Colonic mucosa (tissue), 4 donors: ENCODE results near the gene TP53TG3B. TPM values are rescaled to one million over a fixed set of nuclear protein-coding genes. Genes with fewer than 3 reads are reported as not detected.
"Not testable (repeated sequence)": the region's sequence is repeated elsewhere in the genome, so short reads cannot be mapped to it uniquely, and the experiment has no call there.

Source experiments
- DNase-seq: peaks from one replicate; pipeline ENCODE4 v3.0.0-alpha.2; 2020
- H3K27ac ChIP-seq: fragments of 200-600 bp; one replicate; pipeline ENCODE4 v1.8.0; 2021
- H3K27me3 ChIP-seq: fragments of 200-600 bp; one replicate; pipeline ENCODE4 v1.8.0; 2021
- H3K36me3 ChIP-seq: fragments of 200-600 bp; one replicate; pipeline ENCODE4 v1.8.0; 2021
- H3K4me1 ChIP-seq: fragments of 200-600 bp; one replicate; pipeline ENCODE4 v1.8.0; 2021; ENCODE audit warnings: mild to moderate bottlenecking
- H3K4me3 ChIP-seq: fragments of 200-600 bp; one replicate; pipeline ENCODE4 v1.8.0; 2021
- H3K9ac ChIP-seq, 2 donors: one replicate each; pipeline ENCODE4 v1.7.0; 2013; ENCODE audit warnings: control low read depth in 2 of 2, low read depth in 2 of 2, low read length in 2 of 2
- H3K9me3 ChIP-seq: fragments of 200-600 bp; one replicate; pipeline ENCODE4 v1.8.0; 2021
- intact Hi-C: fragments of 100-400 bp; cut with DNase I; formaldehyde crosslinking; loops from one replicate; pipeline ENCODE4 v1.14.1; 2022
- total RNA-seq, 2 donors: library from RNA; stranded (reverse); fragmentation: NEBNext Ultra II Directional in 1 of 2; extraction: Animal tissue kit (Norgen Biotek cat#: 25700) in 1 of 2; gene quantifications; one replicate each; pipeline ENCODE4 v1.2.1, GENCODE V29; 2021
- donor health status: healthy.
- donor health status: DM: no; HTN: no; CAD: no.
- donor health status: DM: no; HTN: no; CAD: no.

TP53TG3B gene
- total RNA-seq: not detected

- H3K36me3 ChIP-seq, H3K9ac ChIP-seq, H3K4me1 ChIP-seq, H3K27ac ChIP-seq, H3K27me3 ChIP-seq, H3K9me3 ChIP-seq, DNase-seq, intact Hi-C loops, H3K4me3 ChIP-seq: not testable (repeated sequence)
Observed at GRCh38 chr16:33360541-33360940, at the start of gene TP53TG3B. TP53TG3B (plus strand) TSS chr16:33360841; CDS start chr16:33360909, 68 bp downstream.

- H3K4me1 ChIP-seq, intact Hi-C loops, H3K27me3 ChIP-seq, H3K9ac ChIP-seq, H3K9me3 ChIP-seq, H3K4me3 ChIP-seq, H3K36me3 ChIP-seq, H3K27ac ChIP-seq, DNase-seq: not testable (repeated sequence)
Observed at GRCh38 chr16:33336226-33337012, 24.2 kb upstream of the TP53TG3B start.

DNA sequence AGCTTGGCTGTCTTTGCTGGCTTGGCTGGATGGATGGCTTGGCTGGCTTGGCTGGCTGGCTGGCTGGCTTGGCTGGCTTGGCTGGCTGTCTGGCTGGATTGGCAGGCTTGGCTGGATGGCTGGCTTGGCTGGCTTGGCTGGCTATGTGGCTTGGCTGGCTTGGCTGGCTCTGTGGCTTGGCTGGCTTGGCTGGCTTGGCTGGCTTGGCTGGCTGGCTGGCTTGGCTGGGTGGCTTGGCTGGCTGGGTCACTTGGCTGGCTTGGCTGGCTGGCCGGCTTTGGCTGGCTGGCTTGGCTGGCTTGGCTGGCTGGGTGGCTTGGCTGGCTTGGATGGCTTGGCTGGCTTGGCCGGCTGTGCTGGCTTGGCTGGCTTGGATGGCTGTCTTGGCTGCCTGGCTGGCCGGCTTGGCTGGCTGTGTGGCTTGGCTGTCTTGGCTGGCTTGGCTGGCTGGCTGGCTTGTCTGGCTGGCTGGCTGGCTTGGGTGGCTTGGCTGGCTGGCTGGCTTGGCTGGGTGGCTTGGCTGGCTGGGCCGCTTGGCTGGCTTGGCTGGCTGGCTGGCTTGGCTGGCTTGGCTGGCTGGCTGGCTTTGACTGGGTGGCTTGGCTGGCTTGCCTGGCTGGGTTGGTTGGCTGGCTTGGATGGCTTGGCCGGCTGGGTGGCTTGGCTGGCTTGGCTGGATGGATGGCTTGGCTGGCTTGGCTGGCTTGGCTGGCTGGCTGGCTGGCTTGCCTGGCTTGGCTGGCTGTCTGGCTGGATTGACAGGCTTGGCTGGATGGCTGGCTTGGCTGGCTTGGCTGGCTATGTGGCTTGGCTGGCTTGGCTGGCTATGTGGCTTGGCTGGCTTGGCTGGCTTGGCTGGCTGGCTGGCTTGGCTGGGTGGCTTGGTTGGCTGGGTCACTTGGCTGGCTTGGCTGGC, 22.8 kb upstream of the TP53TG3B start:
- intact Hi-C loops, H3K27me3 ChIP-seq, DNase-seq, H3K27ac ChIP-seq, H3K4me3 ChIP-seq, H3K9me3 ChIP-seq, H3K4me1 ChIP-seq, H3K9ac ChIP-seq, H3K36me3 ChIP-seq: not testable (repeated sequence)

DNA sequence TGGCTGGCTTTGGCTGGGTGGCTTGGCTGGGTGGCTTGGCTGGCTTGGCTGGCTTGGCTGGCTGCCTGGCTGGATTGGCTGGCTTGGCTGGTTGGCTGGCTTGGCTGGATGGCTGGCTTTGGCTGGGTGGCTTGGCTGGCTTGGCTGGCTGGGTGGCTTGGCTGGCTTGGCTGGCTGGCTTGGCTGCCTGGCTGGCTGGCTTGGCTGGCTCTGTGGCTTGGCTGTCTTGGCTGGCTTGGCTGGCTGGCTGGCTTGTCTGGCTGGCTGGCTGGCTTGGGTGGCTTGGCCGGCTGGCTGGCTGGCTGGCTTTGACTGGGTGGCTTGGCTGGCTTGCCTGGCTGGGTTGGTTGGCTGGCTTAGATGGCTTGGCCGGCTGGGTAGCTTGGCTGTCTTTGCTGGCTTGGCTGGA, 22.1 kb upstream of the TP53TG3B start:
- H3K9ac ChIP-seq, H3K9me3 ChIP-seq, H3K4me1 ChIP-seq, H3K4me3 ChIP-seq, H3K27ac ChIP-seq, H3K36me3 ChIP-seq, DNase-seq, intact Hi-C loops, H3K27me3 ChIP-seq: not testable (repeated sequence)

GRCh38 chr16:33339093-33340061, 21.3 kb upstream of the TP53TG3B start:
- H3K4me1 ChIP-seq, intact Hi-C loops, H3K9me3 ChIP-seq, H3K4me3 ChIP-seq, H3K36me3 ChIP-seq, DNase-seq, H3K27me3 ChIP-seq, H3K27ac ChIP-seq, H3K9ac ChIP-seq: not testable (repeated sequence)

Other genes starting within 250 kb of the TP53TG3B start
- gene TP53TG3C, start 166.6 kb upstream of the TP53TG3B start, total RNA-seq: not detected
- gene TP53TG3E, start 56.5 kb upstream of the TP53TG3B start, total RNA-seq: not detected
- gene TP53TG3F, start 98.8 kb downstream of the TP53TG3B start, total RNA-seq: not detected